NT2/D1 (cell line): Measurements from ENCODE around the gene B3GAT2.

Experiments used
- SUZ12 ChIP-seq: IDR thresholded peaks from 2 replicates; pipeline ENCODE4 v1.6.1; 2011; ENCODE audit not compliant: insufficient read length, insufficient read depth; ENCODE audit errors: extremely low read depth
- YY1 ChIP-seq: IDR thresholded peaks from 2 replicates; pipeline ENCODE4 v1.6.1; 2011; ENCODE audit not compliant: insufficient read length, insufficient read depth
- ZNF274 ChIP-seq: IDR thresholded peaks from 2 replicates; pipeline ENCODE4 v1.6.1; 2011; ENCODE audit warnings: mild to moderate bottlenecking, low read depth, low read length

DNA sequence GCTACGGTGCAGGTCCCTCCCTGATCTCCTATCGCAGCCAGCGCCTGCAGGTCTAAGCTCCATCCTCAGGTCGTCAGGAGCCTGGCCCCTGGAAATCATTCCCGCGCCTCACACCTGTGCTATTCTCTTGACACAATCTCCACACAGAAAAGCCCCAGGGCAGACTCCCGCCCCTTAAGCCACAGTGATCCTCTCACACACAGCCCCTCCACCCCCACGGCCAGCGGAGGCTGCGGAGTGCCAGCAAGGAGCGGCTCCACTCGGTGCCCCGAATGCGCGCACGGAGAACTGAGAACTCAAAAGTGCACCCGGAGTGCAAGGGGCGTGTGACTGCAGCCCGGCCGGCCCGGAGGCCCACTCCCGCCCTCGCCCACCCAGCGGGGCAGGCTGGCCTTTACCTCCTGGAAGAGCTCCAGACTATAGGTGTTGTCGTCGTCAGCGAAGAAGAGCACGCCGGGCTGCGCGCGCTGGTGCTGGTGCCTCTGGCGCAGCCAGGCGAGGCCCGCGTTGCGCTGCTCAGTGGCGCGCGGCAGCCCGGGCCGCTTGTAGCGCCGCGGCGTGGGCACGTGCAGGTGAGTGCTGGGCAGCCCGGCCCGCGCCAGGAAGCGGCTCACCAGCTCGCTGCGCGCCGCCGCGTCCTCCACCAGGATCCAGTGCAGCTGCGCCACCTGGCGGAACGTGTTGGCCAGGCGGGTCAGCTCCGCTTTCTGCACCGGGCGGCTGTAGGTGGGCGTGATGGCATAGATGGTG, 1.2 kb downstream of the B3GAT2 start:
- TF ChIP-seq YY1 (no peak), ZNF274 (no peak), SUZ12 (no peak)
